Measurements from ENCODE around the gene ARID5B. TPM values are rescaled to one million over a fixed set of nuclear protein-coding genes. Genes with fewer than 3 reads are reported as not detected.

The ARID5B gene
- total and polyA plus RNA-seq, 5 donors: 13.7 to 31.8 (median 19.3) TPM

- Histone ChIP-seq H3K27me3 (ENCODE audit: control insufficient read depth, insufficient read depth) (no peaks in the 10 kb centered on the region), H3K27ac (ENCODE audit: low read length) (no peak overlapping the region), H3K4me3 (ENCODE audit: low read length) (no peak overlapping the region), H3K9me3 (ENCODE audit: control insufficient read depth, low read length) (no peaks in the 10 kb centered on the region), H3K4me1 (ENCODE audit: control insufficient read depth, insufficient read depth, low read length) (peaks cover 7% of the 10 kb centered on the region)
- DNase-seq (no peak), ATAC-seq (no peak)
- intact Hi-C loops (cut with DNase I): no loop called here
- WGBS: 77% methylated on average over 9 of the region's 9 CpGs
Observed at GRCh38 chr10:62018131-62018911, 116.8 kb downstream of the ARID5B start.

GRCh38 chr10:62019013-62019684 is 117.7 kb downstream of the ARID5B start:
- no peak for DNase-seq

GRCh38 chr10:62019685-62020359 is 118.3 kb downstream of the ARID5B start:
- peak in 1 of 2 donors; percentile 67 for ATAC-seq
- peak overlapping the region; percentile 52 for H3K27ac ChIP-seq (ENCODE audit: low read length)
- H3K4me3 ChIP-seq (ENCODE audit: low read length): no peak overlapping the region
- H3K27me3 ChIP-seq (ENCODE audit: control insufficient read depth, insufficient read depth): no peaks in the 10 kb centered on the region
- DNase-seq: no peak
- intact Hi-C loops (cut with DNase I): no loop called here
- 70% methylated on average over 6 of the region's 6 CpGs for WGBS
- H3K4me1 ChIP-seq (ENCODE audit: control insufficient read depth, insufficient read depth, low read length): peaks cover 7% of the 10 kb centered on the region
- H3K9me3 ChIP-seq (ENCODE audit: control insufficient read depth, low read length): no peaks in the 10 kb centered on the region

More at GRCh38 chr10:62019013-62019684, 117.7 kb downstream of the ARID5B start:
- H3K27ac ChIP-seq (ENCODE audit: low read length): no peak overlapping the region
- no peak overlapping the region for H3K4me3 ChIP-seq (ENCODE audit: low read length)
- no peaks in the 10 kb centered on the region for H3K9me3 ChIP-seq (ENCODE audit: control insufficient read depth, low read length)
- no peaks in the 10 kb centered on the region for H3K27me3 ChIP-seq (ENCODE audit: control insufficient read depth, insufficient read depth)
- WGBS: 71% methylated on average over 8 of the region's 8 CpGs
- ATAC-seq: peak in 1 of 2 donors; percentile 43
- H3K4me1 ChIP-seq (ENCODE audit: control insufficient read depth, insufficient read depth, low read length): peaks cover 7% of the 10 kb centered on the region
- intact Hi-C loops (cut with DNase I): no loop called here

DNA sequence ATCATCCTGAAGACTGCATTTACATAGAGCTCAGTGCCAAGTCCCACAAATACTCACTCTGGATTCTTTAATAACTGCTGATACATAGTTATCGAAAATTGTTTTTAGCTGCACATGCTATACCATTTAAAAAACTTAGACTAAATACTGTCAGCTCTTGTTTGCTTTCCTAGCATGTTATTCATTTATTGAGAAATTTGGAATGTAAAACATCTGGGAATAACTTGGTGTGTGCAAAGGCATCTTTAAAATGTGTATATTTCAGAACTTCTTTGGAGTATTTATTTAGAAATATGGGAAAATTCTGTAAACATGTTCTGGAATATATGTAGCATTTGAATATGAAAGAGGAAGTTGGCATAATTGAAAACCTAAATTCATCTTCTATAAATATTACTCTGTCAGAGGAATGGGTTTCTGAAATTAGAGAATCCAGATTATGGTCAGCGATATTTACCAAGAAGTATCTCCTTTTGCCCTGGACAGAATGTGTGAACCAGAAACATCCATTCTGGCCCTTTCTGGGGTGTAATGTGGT is 119.7 kb downstream of the ARID5B start:
- no peak for DNase-seq
- intact Hi-C loops (cut with DNase I): no loop called here
- H3K4me3 ChIP-seq (ENCODE audit: low read length): no peak overlapping the region
- WGBS: 86% methylated on average over 2 of the region's 2 CpGs
- no peaks in the 10 kb centered on the region for H3K27me3 ChIP-seq (ENCODE audit: control insufficient read depth, insufficient read depth)
- ATAC-seq: no peak
- no peaks in the 10 kb centered on the region for H3K9me3 ChIP-seq (ENCODE audit: control insufficient read depth, low read length)
- H3K4me1 ChIP-seq (ENCODE audit: control insufficient read depth, insufficient read depth, low read length): peaks cover 9% of the 10 kb centered on the region
- H3K27ac ChIP-seq (ENCODE audit: low read length): no peak overlapping the region

GRCh38 chr10:62021978-62022802 is 120.7 kb downstream of the ARID5B start:
- intact Hi-C loops (cut with DNase I): no loop called here
- Histone ChIP-seq H3K4me1 (ENCODE audit: control insufficient read depth, insufficient read depth, low read length) (peaks cover 8% of the 10 kb centered on the region), H3K27me3 (ENCODE audit: control insufficient read depth, insufficient read depth) (no peaks in the 10 kb centered on the region), H3K4me3 (ENCODE audit: low read length) (no peak overlapping the region), H3K27ac (ENCODE audit: low read length) (no peak overlapping the region), H3K9me3 (ENCODE audit: control insufficient read depth, low read length) (no peaks in the 10 kb centered on the region)
- no peak for ATAC-seq
- no peak for DNase-seq
- WGBS: 80% methylated on average over 5 of the region's 5 CpGs

DNA sequence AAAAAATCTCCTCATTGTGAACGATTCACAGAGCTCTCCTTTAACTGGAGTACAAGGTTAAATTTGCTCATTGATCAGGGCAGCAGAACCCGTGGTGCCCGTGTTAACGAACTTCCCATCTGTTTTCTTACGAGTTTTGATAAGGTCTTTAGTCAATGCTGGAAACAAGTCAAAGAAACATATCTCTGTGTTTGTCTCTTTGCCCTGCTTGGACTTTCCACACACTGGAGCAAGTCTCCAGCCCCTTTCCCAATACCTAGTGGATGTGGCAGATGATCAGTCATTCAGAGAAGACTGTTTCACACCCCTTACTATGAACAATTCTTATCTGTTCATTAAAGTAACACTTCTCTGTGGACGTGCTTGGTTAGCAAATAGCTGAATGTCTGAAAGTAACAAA is 121.3 kb downstream of the ARID5B start:
- intact Hi-C loops (cut with DNase I): no loop called here
- Histone ChIP-seq H3K4me3 (ENCODE audit: low read length) (no peak overlapping the region), H3K27me3 (ENCODE audit: control insufficient read depth, insufficient read depth) (no peaks in the 10 kb centered on the region), H3K4me1 (ENCODE audit: control insufficient read depth, insufficient read depth, low read length) (peaks cover 8% of the 10 kb centered on the region), H3K9me3 (ENCODE audit: control insufficient read depth, low read length) (no peaks in the 10 kb centered on the region), H3K27ac (ENCODE audit: low read length) (no peak overlapping the region)
- DNase-seq (no peak), ATAC-seq (peak in 1 of 2 donors; percentile 16)
- 55% methylated on average over 6 of the region's 6 CpGs for WGBS

GRCh38 chr10:62023329-62023728 is 121.8 kb downstream of the ARID5B start:
- 94% methylated on average over 1 of the region's 1 CpG for WGBS
- intact Hi-C loops (cut with DNase I): no loop called here
- Histone ChIP-seq H3K27me3 (ENCODE audit: control insufficient read depth, insufficient read depth) (no peaks in the 10 kb centered on the region), H3K27ac (ENCODE audit: low read length) (no peak overlapping the region), H3K9me3 (ENCODE audit: control insufficient read depth, low read length) (no peaks in the 10 kb centered on the region), H3K4me3 (ENCODE audit: low read length) (no peak overlapping the region), H3K4me1 (ENCODE audit: control insufficient read depth, insufficient read depth, low read length) (peaks cover 8% of the 10 kb centered on the region)
- DNase-seq (no peak), ATAC-seq (no peak)

DNA sequence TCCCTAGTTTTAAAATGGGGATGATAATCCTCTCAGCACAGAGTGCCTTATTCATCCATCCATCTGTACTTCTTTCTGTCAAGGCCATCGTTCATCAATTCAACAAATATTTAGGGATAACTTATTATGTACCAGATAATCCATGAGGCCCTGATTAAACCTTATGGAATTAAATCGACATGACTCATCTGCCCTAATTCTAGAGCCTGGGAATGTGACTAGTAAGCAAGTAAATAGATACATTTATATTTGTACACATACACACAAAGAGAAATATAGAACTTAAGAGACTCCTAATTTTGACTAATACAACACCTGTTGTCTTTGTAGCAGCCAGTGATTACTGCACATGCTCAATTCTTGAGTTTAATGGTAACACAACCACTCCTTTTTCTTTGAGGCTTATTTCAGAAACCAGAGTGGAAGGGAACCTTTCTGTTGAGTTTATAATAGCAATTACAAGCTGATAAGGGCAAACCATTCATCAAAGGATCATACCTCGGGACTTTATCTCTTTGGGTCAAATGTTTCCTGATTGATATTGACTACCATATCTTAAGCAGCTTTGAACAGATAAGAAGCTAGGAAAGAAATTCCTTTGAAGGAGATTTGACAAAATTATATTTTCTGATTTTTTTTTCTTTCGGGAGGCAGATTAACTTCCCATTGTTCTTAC is 122.7 kb downstream of the ARID5B start:
- Histone ChIP-seq H3K27ac (ENCODE audit: low read length) (no peak overlapping the region), H3K27me3 (ENCODE audit: control insufficient read depth, insufficient read depth) (no peaks in the 10 kb centered on the region), H3K4me1 (ENCODE audit: control insufficient read depth, insufficient read depth, low read length) (peaks cover 8% of the 10 kb centered on the region), H3K9me3 (ENCODE audit: control insufficient read depth, low read length) (no peaks in the 10 kb centered on the region), H3K4me3 (ENCODE audit: low read length) (no peak overlapping the region)
- DNase-seq (no peak), ATAC-seq (no peak)
- WGBS: 57% methylated on average over 4 of the region's 4 CpGs
- intact Hi-C loops (cut with DNase I): no loop called here

GRCh38 chr10:62025134-62025794 is 123.8 kb downstream of the ARID5B start:
- Histone ChIP-seq H3K27ac (ENCODE audit: low read length) (no peak overlapping the region), H3K9me3 (ENCODE audit: control insufficient read depth, low read length) (no peaks in the 10 kb centered on the region), H3K4me3 (ENCODE audit: low read length) (no peak overlapping the region), H3K27me3 (ENCODE audit: control insufficient read depth, insufficient read depth) (no peaks in the 10 kb centered on the region), H3K4me1 (ENCODE audit: control insufficient read depth, insufficient read depth, low read length) (peaks cover 4% of the 10 kb centered on the region)
- ATAC-seq (no peak), DNase-seq (no peak)
- intact Hi-C loops (cut with DNase I): no loop called here
- WGBS: 88% methylated on average over 4 of the region's 4 CpGs

All from right cardiac atrium (tissue), 5 donors.